COR-L47 (cell line): ENCODE measurements around the gene GBA2.
A peak's percentile ranks its signal among the peaks of the same experiment; 100 is the strongest.

ENCODE experiments used
- DNase-seq: peaks from one replicate; lab custom pipeline; 2025; lab: John Stamatoyannopoulos, UW

The GBA2 gene

GRCh38 chr9:35691757-35692301 lies 57.2 kb downstream of the GBA2 start:
- no peak for DNase-seq

GRCh38 chr9:35691334-35691650 lies 57.7 kb downstream of the GBA2 start:
- no peak for DNase-seq

- peak; percentile 21 for DNase-seq
These were observed 58.3 kb downstream of the GBA2 start for GRCh38 chr9:35690614-35691333.

- DNase-seq: no peak
These were observed 58.8 kb downstream of the GBA2 start for GRCh38 chr9:35690294-35690613.

- DNase-seq: no peak
These were observed 59.3 kb downstream of the GBA2 start, which contains the start of gene TPM2 for GRCh38 chr9:35689542-35690293. TPM2 (minus strand) TSS chr9:35689925; CDS start chr9:35689817, 108 bp downstream.

GRCh38 chr9:35688558-35689541 lies 60.2 kb downstream of the GBA2 start:
- no peak for DNase-seq

- no peak for DNase-seq
These were observed 61.0 kb downstream of the GBA2 start for GRCh38 chr9:35687972-35688557.

GRCh38 chr9:35687306-35687705 lies 61.7 kb downstream of the GBA2 start:
- no peak for DNase-seq
